ENCODE data around the gene ZNF773.
"Not testable (repeated sequence)": the region's sequence is repeated elsewhere in the genome, so short reads cannot be mapped to it uniquely, and the experiment has no call there.

The ZNF773 gene

GRCh38 chr19:57499680-57500395 is at the start of gene ZNF773:
TSS of gene ZNF773 (plus strand) at chr19:57499938. CDS start at chr19:57500081, 143 bp downstream.
- FAIRE-seq: peak; percentile 66

GRCh38 chr19:57452307-57452706 is 47.4 kb upstream of the ZNF773 start:
- FAIRE-seq: no peak

- no peak for FAIRE-seq
Measured at GRCh38 chr19:57465680-57466381, 33.9 kb upstream of the ZNF773 start.

- FAIRE-seq: no peak
Measured at GRCh38 chr19:57466489-57466888, 33.2 kb upstream of the ZNF773 start.

DNA sequence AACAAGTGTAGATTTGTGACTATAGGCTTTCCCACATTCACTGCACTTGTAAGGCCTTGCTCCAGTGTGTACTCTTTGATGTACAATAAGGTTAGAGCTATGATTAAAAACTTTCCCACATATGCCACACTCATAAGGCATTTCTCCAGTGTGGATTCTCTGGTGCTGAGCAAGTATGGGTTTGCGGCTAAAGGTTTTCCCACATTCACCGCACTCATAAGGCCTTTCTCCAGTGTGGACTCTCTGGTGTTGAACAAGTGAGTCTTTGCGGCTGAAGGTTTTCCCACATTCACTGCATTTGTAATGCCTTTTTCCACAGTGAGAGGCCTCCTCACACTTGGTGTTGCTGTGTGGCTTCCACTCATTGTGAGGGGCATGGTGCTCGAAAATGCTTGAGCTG is 26.1 kb upstream of the ZNF773 start:
- FAIRE-seq: no peak

- peak; percentile 82 for FAIRE-seq
Measured at GRCh38 chr19:57477191-57478008, 22.3 kb upstream of the ZNF773 start, which contains the start of gene ZNF772. TSS of gene ZNF772 (minus strand) at chr19:57477566. CDS start at chr19:57477309, 257 bp downstream.

GRCh38 chr19:57487477-57488298 is 12.1 kb upstream of the ZNF773 start, which contains the start of gene ZNF419:
TSS of gene ZNF419 (plus strand) at chr19:57487750. CDS start at chr19:57487951, 201 bp downstream.
- peak; percentile 72 for FAIRE-seq

DNA sequence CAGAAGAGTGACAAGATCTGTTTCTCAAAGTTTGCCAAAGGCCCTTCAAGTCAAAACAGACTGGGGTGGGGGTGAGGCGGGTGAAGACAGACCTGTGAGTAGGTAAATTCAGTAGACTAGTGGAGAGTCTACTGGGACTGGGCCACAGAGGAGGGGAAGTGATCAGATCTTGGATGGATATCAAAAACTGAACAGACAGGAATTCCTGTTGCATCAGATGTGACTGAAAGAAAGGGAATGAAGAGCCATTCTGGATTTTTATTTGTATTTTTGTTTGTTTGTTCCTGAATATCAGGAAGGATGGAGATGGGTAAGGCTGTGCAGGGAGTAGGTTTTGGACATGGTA is 11.5 kb upstream of the ZNF773 start:
- FAIRE-seq: not testable (repeated sequence)

DNA sequence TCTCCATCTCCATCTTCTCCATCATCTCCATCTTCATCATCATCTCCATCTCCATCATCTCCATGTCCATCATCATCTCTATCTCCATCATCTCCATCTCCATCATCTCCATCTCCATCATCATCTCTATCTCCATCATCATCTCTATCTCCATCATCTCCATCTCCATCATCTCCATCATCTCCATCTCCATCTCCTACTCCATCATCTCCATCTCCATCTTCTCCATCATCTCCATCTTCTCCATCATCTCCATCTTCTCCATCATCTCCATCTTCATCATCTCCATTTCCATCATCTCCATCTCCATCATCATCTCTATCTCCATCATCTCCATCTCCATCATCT is 432 bp upstream of the ZNF773 start:
- FAIRE-seq: not testable (repeated sequence)

- FAIRE-seq: not testable (repeated sequence)
Measured at GRCh38 chr19:57500400-57500799, 662 bp downstream of the ZNF773 start.

GRCh38 chr19:57506163-57506562 is 6.4 kb downstream of the ZNF773 start:
- FAIRE-seq: no peak

DNA sequence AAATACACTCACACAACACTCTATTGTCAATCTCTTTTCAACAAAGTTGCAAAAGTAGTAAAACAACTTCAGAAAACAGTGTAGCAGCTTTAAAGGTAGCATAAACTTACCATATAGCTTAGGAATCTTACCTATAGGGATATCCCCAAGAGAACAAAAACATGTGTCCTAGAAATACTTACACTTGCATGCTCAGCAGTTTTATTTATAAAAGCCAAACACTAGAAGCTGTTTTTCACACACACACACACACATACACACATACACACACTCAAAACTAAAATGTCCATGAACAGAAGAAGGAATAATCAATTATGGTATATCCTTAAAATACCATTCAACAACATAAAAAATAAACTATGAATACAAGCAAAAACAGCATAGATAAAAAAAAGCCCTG is 11.7 kb downstream of the ZNF773 start:
- no peak for FAIRE-seq

DNA sequence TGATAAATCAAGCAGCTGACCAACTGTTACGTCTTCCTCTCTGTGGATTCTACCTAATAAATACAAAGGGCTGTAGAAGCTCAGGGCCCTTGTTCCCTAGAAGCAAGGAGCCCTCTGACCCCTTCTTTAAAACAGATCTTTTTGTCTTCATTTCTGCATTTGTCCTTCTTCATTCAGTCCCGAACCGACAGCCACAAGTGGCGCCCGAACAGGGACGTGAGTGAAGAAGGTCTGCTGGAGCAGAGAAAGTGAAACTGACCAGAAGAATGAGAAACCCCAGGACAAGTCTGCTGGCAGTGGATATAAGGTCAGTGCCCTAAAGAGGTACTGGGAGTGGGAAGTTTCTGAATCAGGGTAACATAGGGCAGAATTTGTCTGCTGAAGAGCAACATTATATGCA is 13.1 kb downstream of the ZNF773 start:
- no peak for FAIRE-seq

DNA sequence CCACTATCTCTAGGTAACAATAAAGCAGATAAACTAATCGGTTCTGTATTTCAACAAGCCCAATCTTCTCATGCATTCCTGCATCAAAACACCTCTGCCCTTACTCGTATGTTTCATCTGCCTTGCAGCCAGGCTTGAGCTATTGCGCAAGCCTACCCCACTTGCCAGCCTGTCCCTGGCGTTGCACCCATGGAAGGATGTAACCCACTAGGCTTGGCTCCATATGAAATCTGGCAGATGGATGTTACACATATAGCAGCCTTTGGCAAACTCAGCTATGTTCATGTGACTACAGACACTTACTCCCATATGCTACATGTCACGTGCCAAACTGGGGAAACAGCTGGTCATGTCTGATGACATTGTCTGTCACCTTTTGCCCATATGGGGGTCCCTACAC is 15.5 kb downstream of the ZNF773 start:
- no peak for FAIRE-seq

DNA sequence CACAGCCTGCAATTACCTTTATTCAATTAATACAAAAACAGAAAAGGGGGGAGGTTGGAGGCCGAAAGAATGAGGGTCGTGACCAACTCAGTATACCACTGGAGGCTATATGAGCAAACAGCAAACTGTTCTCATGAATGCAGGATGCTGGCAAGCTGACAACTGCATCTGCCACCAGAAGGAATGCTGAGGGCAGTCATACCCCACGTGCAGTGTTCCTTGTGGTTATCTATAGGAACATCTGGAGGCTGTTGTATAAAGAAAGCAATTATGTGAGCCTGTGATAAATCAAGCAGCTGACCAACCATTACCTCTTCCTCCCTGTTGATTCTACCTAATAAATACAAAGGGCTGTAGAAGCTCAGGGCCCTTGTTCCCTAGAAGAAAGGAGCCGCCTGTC is 18.3 kb downstream of the ZNF773 start:
- not testable (repeated sequence) for FAIRE-seq

- no peak for FAIRE-seq
Measured at GRCh38 chr19:57527136-57527881, 27.6 kb downstream of the ZNF773 start, which contains the start of gene ZNF549. TSS of gene ZNF549 (plus strand) at chr19:57527356. CDS start at chr19:57527574, 218 bp downstream.

DNA sequence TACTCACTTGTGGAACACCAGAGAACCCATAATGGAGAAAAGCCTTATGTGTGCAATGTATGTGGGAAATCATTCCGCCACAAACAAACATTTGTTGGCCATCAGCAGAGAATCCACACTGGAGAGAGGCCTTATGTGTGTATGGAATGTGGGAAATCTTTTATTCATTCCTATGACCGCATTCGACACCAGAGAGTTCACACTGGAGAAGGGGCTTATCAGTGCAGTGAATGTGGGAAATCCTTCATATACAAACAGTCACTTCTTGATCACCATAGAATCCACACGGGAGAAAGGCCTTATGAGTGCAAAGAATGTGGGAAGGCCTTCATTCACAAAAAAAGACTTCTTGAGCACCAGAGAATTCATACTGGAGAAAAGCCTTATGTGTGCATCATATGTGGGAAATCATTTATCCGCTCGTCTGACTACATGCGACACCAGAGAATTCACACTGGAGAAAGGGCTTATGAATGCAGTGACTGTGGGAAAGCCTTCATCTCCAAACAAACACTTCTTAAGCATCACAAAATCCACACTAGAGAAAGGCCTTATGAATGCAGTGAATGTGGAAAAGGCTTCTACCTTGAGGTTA is 38.3 kb downstream of the ZNF773 start:
- no peak for FAIRE-seq

GRCh38 chr19:57546513-57546912 is 46.8 kb downstream of the ZNF773 start:
- FAIRE-seq: no peak

DNA sequence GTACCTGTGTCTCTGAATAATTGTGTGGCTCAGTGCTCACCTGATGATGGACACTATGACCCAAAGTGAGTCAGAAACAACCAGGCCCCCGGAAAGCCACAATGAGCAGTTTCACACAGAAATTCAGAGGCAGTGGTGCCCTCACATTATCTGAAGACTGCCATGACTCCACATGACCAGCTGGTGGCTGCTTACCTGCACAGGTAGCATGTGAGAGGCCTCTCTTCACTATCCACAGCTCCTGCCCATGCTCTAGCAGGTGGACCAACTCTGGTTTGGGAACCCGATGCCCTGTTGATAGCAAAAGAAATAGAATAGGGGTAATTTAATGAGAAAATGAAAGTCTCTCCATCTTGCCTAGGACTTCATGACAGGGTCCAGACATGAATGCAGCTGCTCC is 52.7 kb downstream of the ZNF773 start:
- FAIRE-seq: no peak

DNA sequence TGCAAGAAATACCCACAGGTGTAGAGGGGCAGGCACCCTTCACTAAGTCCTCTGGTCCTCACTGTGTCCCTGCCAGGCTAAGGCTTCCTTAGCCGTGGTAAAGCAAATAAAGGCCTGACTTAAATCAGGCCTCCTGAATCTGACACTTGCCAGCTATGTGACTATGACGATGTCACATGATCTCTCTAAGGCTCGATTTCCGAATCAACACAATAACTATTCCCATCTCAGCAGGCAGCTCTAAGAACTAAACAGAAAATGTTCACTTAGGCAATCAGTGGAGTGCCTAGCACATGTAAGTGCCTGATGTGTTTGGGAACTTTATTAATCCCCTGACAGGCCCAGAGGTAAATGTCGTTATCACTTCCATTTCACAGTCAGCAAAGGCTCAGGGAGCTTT is 57.9 kb downstream of the ZNF773 start:
- no peak for FAIRE-seq

Measured in endometrium (tissue), 2 donors.